GM23338 (cell line): ENCODE measurements around the gene NKD1. TPM values are rescaled to one million over a fixed set of nuclear protein-coding genes. Genes with fewer than 3 reads are reported as not detected.

Source experiments
- ATAC-seq: fragments of 200-7000 bp; cut with Tn5 transposase; 3 replicates; pipeline ENCODE4 v1.9.1; 2020
- DNase-seq: peaks from one replicate; pipeline ENCODE4 v3.0.0-alpha.2; 2015; ENCODE audit warnings: low spot score
- H2AFZ ChIP-seq: fragments of 200-600 bp; sonication (generic); 2 replicates; pipeline ENCODE4 v1.8.0; 2016; ENCODE audit warnings: antibody characterized with exemption, mild to moderate bottlenecking, moderate library complexity
- H3F3A ChIP-seq: fragments of 200-600 bp; sonication (generic); replicated peaks from 2 replicates; pipeline ENCODE4 v1.8.0; 2017; ENCODE audit warnings: antibody characterized with exemption, mixed run types, low read depth
- H3K27ac ChIP-seq: fragments of 200-600 bp; sonication (generic); 2 replicates; pipeline ENCODE4 v1.6.1; 2016; ENCODE audit warnings: low read depth
- H3K27me3 ChIP-seq: fragments of 200-600 bp; sonication (generic); 2 replicates; pipeline ENCODE4 v1.8.0; 2016; ENCODE audit warnings: mild to moderate bottlenecking, mixed run types, moderate library complexity; ENCODE audit not compliant: insufficient read depth
- H3K36me3 ChIP-seq: fragments of 200-600 bp; sonication (generic); 2 replicates; pipeline ENCODE4 v1.8.0; 2016; ENCODE audit warnings: mild to moderate bottlenecking; ENCODE audit not compliant: insufficient read depth
- H3K4me1 ChIP-seq: fragments of 200-600 bp; sonication (generic); 2 replicates; pipeline ENCODE4 v1.8.0; 2016; ENCODE audit warnings: mild to moderate bottlenecking, moderate library complexity; ENCODE audit not compliant: insufficient read depth
- H3K4me2 ChIP-seq: fragments of 200-600 bp; sonication (generic); 2 replicates; pipeline ENCODE4 v1.7.1; 2017; ENCODE audit warnings: mixed run types
- H3K4me3 ChIP-seq: fragments of 200-600 bp; sonication (generic); 2 replicates; pipeline ENCODE4 v1.6.1; 2016; ENCODE audit warnings: mixed run types
- H3K79me2 ChIP-seq: fragments of 200-600 bp; sonication (generic); replicated peaks from 2 replicates; pipeline ENCODE4 v1.8.0; 2017; ENCODE audit warnings: mild to moderate bottlenecking; ENCODE audit not compliant: insufficient read depth
- H3K9me2 ChIP-seq: fragments of 200-600 bp; sonication (generic); 2 replicates; pipeline ENCODE4 v1.8.0; 2017; ENCODE audit not compliant: insufficient read depth
- H4K20me1 ChIP-seq: fragments of 200-600 bp; sonication (generic); replicated peaks from 2 replicates; pipeline ENCODE4 v1.8.0; 2017; ENCODE audit warnings: mild to moderate bottlenecking; ENCODE audit not compliant: insufficient read depth
- H3K27ac Mint-ChIP-seq: 2 replicates; pipeline ENCODE4 v1.8.0; 2020; ENCODE audit warnings: inconsistent platforms, mild to moderate bottlenecking, moderate library complexity, mixed read lengths
- H3K27me3 Mint-ChIP-seq: 3 replicates; pipeline ENCODE4 v1.8.0; 2022; ENCODE audit warnings: low read depth, mild to moderate bottlenecking, moderate library complexity, mixed read lengths, inconsistent platforms; ENCODE audit not compliant: insufficient read depth, poor library complexity
- H3K36me3 Mint-ChIP-seq: 3 replicates; pipeline ENCODE4 v1.8.0; 2021; ENCODE audit warnings: low read depth, mild to moderate bottlenecking, inconsistent platforms, moderate library complexity, mixed read lengths
- H3K4me1 Mint-ChIP-seq: 3 replicates; pipeline ENCODE4 v1.8.0; 2020; ENCODE audit warnings: mild to moderate bottlenecking, inconsistent platforms, mixed read lengths
- H3K4me3 Mint-ChIP-seq: 3 replicates; pipeline ENCODE4 v1.8.0; 2021; ENCODE audit warnings: moderate library complexity, mild to moderate bottlenecking, inconsistent platforms, mixed read lengths
- H3K9me3 Mint-ChIP-seq: 3 replicates; pipeline ENCODE4 v1.8.0; 2020; ENCODE audit warnings: moderate library complexity, mild to moderate bottlenecking, inconsistent platforms, mixed read lengths
- CREB1 ChIP-seq: fragments of 250-450 bp; sonication (Bioruptor Pico); IDR thresholded peaks from 2 replicates; pipeline ENCODE4 v1.5.0; 2020; ENCODE audit warnings: low read depth, mild to moderate bottlenecking, moderate library complexity
- EZH2 ChIP-seq: fragments of 200-600 bp; sonication (generic); IDR thresholded peaks from one replicate; pipeline ENCODE4 v1.8.0; 2017; ENCODE audit warnings: antibody characterized with exemption, mild to moderate bottlenecking, low read depth; ENCODE audit not compliant: unreplicated experiment
- EZH2phosphoT487 ChIP-seq: fragments of 200-600 bp; sonication (generic); IDR thresholded peaks from one replicate; pipeline ENCODE4 v1.8.1; 2018; ENCODE audit warnings: antibody characterized with exemption; ENCODE audit not compliant: unreplicated experiment
- JUNB ChIP-seq: IDR thresholded peaks from one replicate; pipeline ENCODE4 v1.6.1; 2016; ENCODE audit warnings: antibody characterized with exemption; ENCODE audit not compliant: unreplicated experiment
- NANOG ChIP-seq: IDR thresholded peaks from 2 replicates; pipeline ENCODE4 v1.6.1; 2016; ENCODE audit warnings: antibody characterized with exemption, borderline replicate concordance
- POLR2AphosphoS5 ChIP-seq: IDR thresholded peaks from 2 replicates; pipeline ENCODE4 v1.6.1; 2016; ENCODE audit warnings: antibody characterized with exemption, low read depth
- REST ChIP-seq: IDR thresholded peaks from one replicate; pipeline ENCODE4 v1.6.1; 2018; ENCODE audit warnings: antibody characterized with exemption; ENCODE audit not compliant: unreplicated experiment
- STAT1 ChIP-seq: IDR thresholded peaks from one replicate; pipeline ENCODE4 v1.6.1; 2016; ENCODE audit warnings: antibody characterized with exemption; ENCODE audit not compliant: unreplicated experiment
- ZNF114 ChIP-seq: fragments of 250-450 bp; sonication (Bioruptor Pico); IDR thresholded peaks from 2 replicates; pipeline ENCODE4 v1.5.0; 2020; ENCODE audit warnings: mild to moderate bottlenecking, moderate library complexity
- ZNF331 ChIP-seq: fragments of 250-450 bp; sonication (Bioruptor Pico); IDR thresholded peaks from 2 replicates; pipeline ENCODE4 v1.5.0; 2020; ENCODE audit warnings: low read depth, mild to moderate bottlenecking, moderate library complexity
- polyA plus RNA-seq: library from polyadenylated mRNA; unstranded; fragments of >200 nt; fragmentation: Nextera tagmentation; extraction: Ambion mirVana; gene quantifications from 2 replicates; pipeline ENCODE4 v1.2.1, GENCODE V29; 2016
- total RNA-seq: library from RNA; depleted of rRNA; stranded (reverse); fragments of >200 nt; shearing (Covaris generic); gene quantifications from 2 replicates; pipeline ENCODE4 v1.2.3, GENCODE V29; 2014
- TF ChIP-seq, protein P1 (sequence below): IDR thresholded peaks from 2 replicates; pipeline ENCODE4 v1.6.1; 2016; ENCODE audit warnings: antibody characterized with exemption
- TF ChIP-seq, protein P2 (sequence below), 2 experiments: fragments of 200-600 bp in 1 of 2; sonication (generic) in 1 of 2; conservative IDR thresholded peaks; 2 replicates each; pipeline versions ENCODE4 v1.5.1 to v1.6.1; 2016 to 2017; ENCODE audit warnings: antibody characterized with exemption in 2 of 2, low read depth in 2 of 2, mild to moderate bottlenecking in 2 of 2, moderate library complexity in 1 of 2
- TF ChIP-seq, protein P3 (sequence below): fragments of 250-450 bp; sonication (Bioruptor Pico); IDR thresholded peaks from 2 replicates; pipeline ENCODE4 v1.5.0; 2020; ENCODE audit warnings: mild to moderate bottlenecking, moderate library complexity

The NKD1 gene
- total and polyA plus RNA-seq, 2 experiments from 2014 or later, result 2.1 to 2.3 TPM

- Histone ChIP-seq H3K27me3 (no peaks in the 10 kb centered on the region), H3K79me2 (no peaks in the 10 kb centered on the region), H3K4me3 (no peak overlapping the region), H3F3A (no peaks in the 10 kb centered on the region), H3K9me2 (no peaks in the 10 kb centered on the region), H4K20me1 (no peaks in the 10 kb centered on the region), H3K4me2 (no peak overlapping the region), H3K27ac (no peak overlapping the region), H2AFZ (no peak overlapping the region), H3K4me1 (peaks cover 9% of the 10 kb centered on the region; the same call in 1 of the 2 replicates), H3K36me3 (no peaks in the 10 kb centered on the region)
- peaks cover 5% of the 10 kb centered on the region for H3K27me3 Mint-ChIP-seq
- H3K27ac Mint-ChIP-seq, result no peak overlapping the region
- DNase-seq, result no peak
- no peaks in the 10 kb centered on the region for H3K9me3 Mint-ChIP-seq
- ATAC-seq, result no peak
- TF ChIP-seq, protein P1, sequence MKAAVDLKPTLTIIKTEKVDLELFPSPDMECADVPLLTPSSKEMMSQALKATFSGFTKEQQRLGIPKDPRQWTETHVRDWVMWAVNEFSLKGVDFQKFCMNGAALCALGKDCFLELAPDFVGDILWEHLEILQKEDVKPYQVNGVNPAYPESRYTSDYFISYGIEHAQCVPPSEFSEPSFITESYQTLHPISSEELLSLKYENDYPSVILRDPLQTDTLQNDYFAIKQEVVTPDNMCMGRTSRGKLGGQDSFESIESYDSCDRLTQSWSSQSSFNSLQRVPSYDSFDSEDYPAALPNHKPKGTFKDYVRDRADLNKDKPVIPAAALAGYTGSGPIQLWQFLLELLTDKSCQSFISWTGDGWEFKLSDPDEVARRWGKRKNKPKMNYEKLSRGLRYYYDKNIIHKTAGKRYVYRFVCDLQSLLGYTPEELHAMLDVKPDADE, result no peak
- TF ChIP-seq REST (no peak), STAT1 (no peak), NANOG (no peak), ZNF331 (CRISPR knock-in tag) (no peak), JUNB (no peak), CREB1 (CRISPR knock-in tag) (no peak), EZH2phosphoT487 (no peak), EZH2 (no peak), ZNF114 (CRISPR knock-in tag) (no peak), POLR2AphosphoS5 (no peak)
- TF ChIP-seq, protein P2, sequence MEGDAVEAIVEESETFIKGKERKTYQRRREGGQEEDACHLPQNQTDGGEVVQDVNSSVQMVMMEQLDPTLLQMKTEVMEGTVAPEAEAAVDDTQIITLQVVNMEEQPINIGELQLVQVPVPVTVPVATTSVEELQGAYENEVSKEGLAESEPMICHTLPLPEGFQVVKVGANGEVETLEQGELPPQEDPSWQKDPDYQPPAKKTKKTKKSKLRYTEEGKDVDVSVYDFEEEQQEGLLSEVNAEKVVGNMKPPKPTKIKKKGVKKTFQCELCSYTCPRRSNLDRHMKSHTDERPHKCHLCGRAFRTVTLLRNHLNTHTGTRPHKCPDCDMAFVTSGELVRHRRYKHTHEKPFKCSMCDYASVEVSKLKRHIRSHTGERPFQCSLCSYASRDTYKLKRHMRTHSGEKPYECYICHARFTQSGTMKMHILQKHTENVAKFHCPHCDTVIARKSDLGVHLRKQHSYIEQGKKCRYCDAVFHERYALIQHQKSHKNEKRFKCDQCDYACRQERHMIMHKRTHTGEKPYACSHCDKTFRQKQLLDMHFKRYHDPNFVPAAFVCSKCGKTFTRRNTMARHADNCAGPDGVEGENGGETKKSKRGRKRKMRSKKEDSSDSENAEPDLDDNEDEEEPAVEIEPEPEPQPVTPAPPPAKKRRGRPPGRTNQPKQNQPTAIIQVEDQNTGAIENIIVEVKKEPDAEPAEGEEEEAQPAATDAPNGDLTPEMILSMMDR (conservative IDR thresholded peaks at IDR 0.05; ENCODE audit: low read depth in 2 of 2), result no peak
- TF ChIP-seq, protein P3, sequence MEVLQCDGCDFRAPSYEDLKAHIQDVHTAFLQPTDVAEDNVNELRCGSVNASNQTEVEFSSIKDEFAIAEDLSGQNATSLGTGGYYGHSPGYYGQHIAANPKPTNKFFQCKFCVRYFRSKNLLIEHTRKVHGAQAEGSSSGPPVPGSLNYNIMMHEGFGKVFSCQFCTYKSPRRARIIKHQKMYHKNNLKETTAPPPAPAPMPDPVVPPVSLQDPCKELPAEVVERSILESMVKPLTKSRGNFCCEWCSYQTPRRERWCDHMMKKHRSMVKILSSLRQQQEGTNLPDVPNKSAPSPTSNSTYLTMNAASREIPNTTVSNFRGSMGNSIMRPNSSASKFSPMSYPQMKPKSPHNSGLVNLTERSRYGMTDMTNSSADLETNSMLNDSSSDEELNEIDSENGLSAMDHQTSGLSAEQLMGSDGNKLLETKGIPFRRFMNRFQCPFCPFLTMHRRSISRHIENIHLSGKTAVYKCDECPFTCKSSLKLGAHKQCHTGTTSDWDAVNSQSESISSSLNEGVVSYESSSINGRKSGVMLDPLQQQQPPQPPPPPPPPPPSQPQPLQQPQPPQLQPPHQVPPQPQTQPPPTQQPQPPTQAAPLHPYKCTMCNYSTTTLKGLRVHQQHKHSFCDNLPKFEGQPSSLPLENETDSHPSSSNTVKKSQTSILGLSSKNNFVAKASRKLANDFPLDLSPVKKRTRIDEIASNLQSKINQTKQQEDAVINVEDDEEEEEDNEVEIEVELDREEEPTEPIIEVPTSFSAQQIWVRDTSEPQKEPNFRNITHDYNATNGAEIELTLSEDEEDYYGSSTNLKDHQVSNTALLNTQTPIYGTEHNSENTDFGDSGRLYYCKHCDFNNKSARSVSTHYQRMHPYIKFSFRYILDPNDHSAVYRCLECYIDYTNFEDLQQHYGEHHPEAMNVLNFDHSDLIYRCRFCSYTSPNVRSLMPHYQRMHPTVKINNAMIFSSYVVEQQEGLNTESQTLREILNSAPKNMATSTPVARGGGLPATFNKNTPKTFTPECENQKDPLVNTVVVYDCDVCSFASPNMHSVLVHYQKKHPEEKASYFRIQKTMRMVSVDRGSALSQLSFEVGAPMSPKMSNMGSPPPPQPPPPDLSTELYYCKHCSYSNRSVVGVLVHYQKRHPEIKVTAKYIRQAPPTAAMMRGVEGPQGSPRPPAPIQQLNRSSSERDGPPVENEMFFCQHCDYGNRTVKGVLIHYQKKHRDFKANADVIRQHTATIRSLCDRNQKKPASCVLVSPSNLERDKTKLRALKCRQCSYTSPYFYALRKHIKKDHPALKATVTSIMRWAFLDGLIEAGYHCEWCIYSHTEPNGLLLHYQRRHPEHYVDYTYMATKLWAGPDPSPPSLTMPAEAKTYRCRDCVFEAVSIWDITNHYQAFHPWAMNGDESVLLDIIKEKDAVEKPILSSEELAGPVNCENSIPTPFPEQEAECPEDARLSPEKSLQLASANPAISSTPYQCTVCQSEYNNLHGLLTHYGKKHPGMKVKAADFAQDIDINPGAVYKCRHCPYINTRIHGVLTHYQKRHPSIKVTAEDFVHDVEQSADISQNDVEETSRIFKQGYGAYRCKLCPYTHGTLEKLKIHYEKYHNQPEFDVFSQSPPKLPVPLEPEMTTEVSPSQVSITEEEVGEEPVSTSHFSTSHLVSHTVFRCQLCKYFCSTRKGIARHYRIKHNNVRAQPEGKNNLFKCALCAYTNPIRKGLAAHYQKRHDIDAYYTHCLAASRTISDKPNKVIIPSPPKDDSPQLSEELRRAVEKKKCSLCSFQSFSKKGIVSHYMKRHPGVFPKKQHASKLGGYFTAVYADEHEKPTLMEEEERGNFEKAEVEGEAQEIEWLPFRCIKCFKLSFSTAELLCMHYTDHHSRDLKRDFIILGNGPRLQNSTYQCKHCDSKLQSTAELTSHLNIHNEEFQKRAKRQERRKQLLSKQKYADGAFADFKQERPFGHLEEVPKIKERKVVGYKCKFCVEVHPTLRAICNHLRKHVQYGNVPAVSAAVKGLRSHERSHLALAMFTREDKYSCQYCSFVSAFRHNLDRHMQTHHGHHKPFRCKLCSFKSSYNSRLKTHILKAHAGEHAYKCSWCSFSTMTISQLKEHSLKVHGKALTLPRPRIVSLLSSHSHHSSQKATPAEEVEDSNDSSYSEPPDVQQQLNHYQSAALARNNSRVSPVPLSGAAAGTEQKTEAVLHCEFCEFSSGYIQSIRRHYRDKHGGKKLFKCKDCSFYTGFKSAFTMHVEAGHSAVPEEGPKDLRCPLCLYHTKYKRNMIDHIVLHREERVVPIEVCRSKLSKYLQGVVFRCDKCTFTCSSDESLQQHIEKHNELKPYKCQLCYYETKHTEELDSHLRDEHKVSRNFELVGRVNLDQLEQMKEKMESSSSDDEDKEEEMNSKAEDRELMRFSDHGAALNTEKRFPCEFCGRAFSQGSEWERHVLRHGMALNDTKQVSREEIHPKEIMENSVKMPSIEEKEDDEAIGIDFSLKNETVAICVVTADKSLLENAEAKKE (CRISPR knock-in tag), result no peak
- no peak overlapping the region for H3K4me3 Mint-ChIP-seq
- no peaks in the 10 kb centered on the region; the same call in 2 of the 3 replicates for H3K36me3 Mint-ChIP-seq
- H3K4me1 Mint-ChIP-seq, result peaks cover 16% of the 10 kb centered on the region
Measured at GRCh38 chr16:50644245-50644644, 96.0 kb downstream of the NKD1 start.
